GM23248 (cell line): ENCODE results near the gene EPHA2.

Source experiments
- EZH2 ChIP-seq: fragments of 200-600 bp; sonication (generic); IDR thresholded peaks from 2 replicates; pipeline ENCODE4 v1.6.1; 2018; ENCODE audit warnings: antibody characterized with exemption, mild to moderate bottlenecking; ENCODE audit not compliant: insufficient read depth, poor library complexity, severe bottlenecking
- EZH2phosphoT487 ChIP-seq: fragments of 200-600 bp; sonication (generic); IDR thresholded peaks from 2 replicates; pipeline ENCODE4 v1.6.1; 2018; ENCODE audit warnings: antibody characterized with exemption, moderate library complexity, mild to moderate bottlenecking, low read depth; ENCODE audit not compliant: insufficient read depth

DNA sequence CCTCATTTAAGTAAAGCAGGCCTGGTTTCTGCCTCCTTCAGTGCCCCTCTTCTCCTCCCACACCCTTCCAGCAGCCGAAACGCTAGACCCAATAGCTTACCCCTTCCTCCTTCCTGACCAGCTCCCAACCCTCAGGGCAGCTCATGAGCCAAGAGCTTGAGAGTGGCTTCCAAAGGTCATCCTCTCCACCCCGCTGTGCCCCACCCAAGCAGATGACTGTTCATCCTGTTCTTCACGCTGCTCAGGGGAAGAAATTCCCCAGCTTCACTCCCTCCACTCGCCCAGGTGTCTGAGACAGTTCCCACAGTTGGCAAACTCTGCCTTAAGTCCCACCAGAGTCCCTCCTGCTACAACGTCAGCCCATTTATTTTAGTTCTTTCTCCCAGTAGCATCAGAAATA is 33.1 kb upstream of the EPHA2 start:
- TF ChIP-seq EZH2 (no peak), EZH2phosphoT487 (no peak)
